GM12891 (cell line): Measurements from ENCODE around the gene OMG.

ENCODE experiments used
- POLR2A ChIP-seq: IDR thresholded peaks from 2 replicates; pipeline ENCODE4 v1.6.1; 2011; ENCODE audit warnings: low read depth, low read length, control low read depth
- POLR2AphosphoS5 ChIP-seq: IDR thresholded peaks from 2 replicates; pipeline ENCODE4 v1.6.1; 2011; ENCODE audit warnings: low read depth, low read length, control low read depth
- POU2F2 ChIP-seq: IDR thresholded peaks from 2 replicates; pipeline ENCODE4 v1.6.1; 2011; ENCODE audit warnings: low read depth, mild to moderate bottlenecking, control low read depth, low read length, moderate library complexity
- TAF1 ChIP-seq: IDR thresholded peaks from 2 replicates; pipeline ENCODE4 v1.6.1; 2011; ENCODE audit warnings: low read depth, low read length, control low read depth

DNA sequence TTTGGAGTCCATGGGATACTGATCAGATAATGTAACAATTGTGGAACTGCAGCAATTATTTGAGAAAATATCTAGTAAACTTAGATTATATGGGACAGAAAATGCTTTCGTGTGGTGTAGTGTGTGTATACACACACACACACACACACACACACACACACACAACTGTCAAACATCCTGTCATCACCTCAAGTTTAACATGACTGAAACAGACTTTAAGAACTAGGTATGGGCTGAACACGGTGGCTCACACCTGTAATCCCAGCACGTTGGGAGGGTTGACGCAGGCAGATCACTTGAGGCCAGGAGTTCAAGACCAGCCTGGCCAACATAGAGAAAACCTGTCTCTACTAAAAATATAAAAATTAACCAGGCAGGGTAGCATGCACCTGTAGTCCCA is 24.9 kb upstream of the OMG start:
- TF ChIP-seq POLR2AphosphoS5 (no peak), POLR2A (no peak), TAF1 (no peak), POU2F2 (no peak)
